Measurements from ENCODE around the gene MELTF. TPM values are rescaled to one million over a fixed set of nuclear protein-coding genes. Genes with fewer than 3 reads are reported as not detected.
A peak's percentile ranks its signal among the peaks of the same experiment; 100 is the strongest.

Gene MELTF
- total and polyA plus RNA-seq, 9 of the 15 experiments (the other 6 are each of a cell fraction or from before 2014, with no cell fraction given): 0.35 to 10.5 (median 4.5) TPM

DNA sequence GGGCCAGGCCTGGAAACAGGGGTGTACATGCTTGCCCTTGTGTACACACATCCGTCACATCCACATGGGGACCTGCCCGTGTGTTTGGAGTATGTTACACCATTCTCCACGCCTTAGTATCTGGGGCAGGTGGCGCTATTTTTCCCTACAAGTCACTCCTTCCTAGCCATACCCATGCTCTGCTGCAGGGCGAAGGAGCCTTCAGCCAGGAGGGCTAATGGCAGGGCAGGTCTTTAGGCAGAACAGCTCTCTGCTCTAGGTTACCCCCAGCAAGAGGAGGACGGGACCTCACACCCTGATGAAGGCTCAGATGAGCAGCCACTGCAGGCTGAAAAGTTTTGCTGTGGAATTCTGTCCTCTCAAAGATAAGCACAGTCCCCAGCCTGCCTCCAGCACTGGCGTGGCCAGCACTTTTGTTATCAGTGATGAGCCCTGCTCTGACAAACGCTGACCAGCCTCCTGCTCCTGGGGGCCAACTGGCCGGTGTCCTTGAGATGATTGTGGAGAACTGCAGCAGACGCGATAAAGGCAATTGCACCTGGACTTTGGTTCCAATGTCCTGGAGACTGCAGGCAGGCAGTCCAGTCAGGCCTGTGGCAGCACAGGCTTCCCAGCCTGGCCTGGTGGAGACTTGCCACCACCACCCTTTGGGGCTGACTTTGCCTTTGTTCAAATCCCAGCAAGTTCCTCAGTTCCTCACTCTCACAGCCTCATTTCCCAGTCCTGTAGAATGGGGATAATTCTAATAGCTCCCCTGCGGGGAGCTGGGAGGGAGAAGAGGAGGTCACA, 41.2 kb downstream of the MELTF start (continued):
- TF ChIP-seq CTCF (IDR thresholded peaks at IDR 0.05 in 2 of 3, conservative IDR thresholded peaks at IDR 0.05 in 1 of 3; ENCODE audit: insufficient read depth in 2 of 3, low read depth in 1 of 3, low read length in 3 of 3): peak; percentile 40 to 65 (median 54); a peak in 5 of 6 replicates
- peak; percentile 97 for TF ChIP-seq NFIC (IDR thresholded peaks at IDR 0.05)
- TF ChIP-seq DNMT1 (IDR thresholded peaks at IDR 0.05): no peak
- TF ChIP-seq GATA2 (CRISPR knock-in tag; IDR thresholded peaks at IDR 0.05): peak; percentile 99
- TF ChIP-seq YY1 (IDR thresholded peaks at IDR 0.05; ENCODE audit: borderline replicate concordance in 1 of 3, control insufficient read depth in 1 of 3, extremely low read depth in 1 of 3, insufficient read depth in 3 of 3, insufficient read length in 1 of 3, insufficient replicate concordance in 2 of 3, low read depth in 1 of 3, low read length in 2 of 3): peak in 2 of 3 experiments; percentile 2 to 55
- peak; percentile 68 for TF ChIP-seq CREB1 (IDR thresholded peaks at IDR 0.05)
- TF ChIP-seq CREB1 (CRISPR knock-in tag; IDR thresholded peaks at IDR 0.05): peak; percentile 69
- no peak for TF ChIP-seq POLR2G (IDR thresholded peaks at IDR 0.05; ENCODE audit: low read depth, low read length)
- no peak for TF ChIP-seq ZNF174 (CRISPR knock-in tag; IDR thresholded peaks at IDR 0.05)
- peak; percentile 93 for TF ChIP-seq SMARCA4 (IDR thresholded peaks at IDR 0.05)
- TF ChIP-seq CHD4 (IDR thresholded peaks at IDR 0.05; ENCODE audit: insufficient read depth, insufficient replicate concordance, low read depth, low read length, poor library complexity, severe bottlenecking): no peak
- TF ChIP-seq PHB2 (IDR thresholded peaks at IDR 0.05; ENCODE audit: low read depth): peak; percentile 88
- TF ChIP-seq CHD2 (IDR thresholded peaks at IDR 0.05; ENCODE audit: low read depth, low read length): no peak
- peak; percentile 50 for TF ChIP-seq SMARCB1 (IDR thresholded peaks at IDR 0.05; ENCODE audit: insufficient read length, low read depth)
- TF ChIP-seq KHSRP (IDR thresholded peaks at IDR 0.05): peak; percentile 28; the same call in 1 of the 2 replicates
- TF ChIP-seq ZZZ3 (IDR thresholded peaks at IDR 0.05): no peak
- no peak; the same call in 1 of the 2 replicates for TF ChIP-seq HOMEZ (CRISPR knock-in tag; IDR thresholded peaks at IDR 0.05)
- no peak for TF ChIP-seq ZBTB1 (CRISPR knock-in tag; IDR thresholded peaks at IDR 0.05; ENCODE audit: borderline replicate concordance, low read depth)
- no peak for TF ChIP-seq ZNF316 (IDR thresholded peaks at IDR 0.05)
- TF ChIP-seq FOXJ3 (CRISPR knock-in tag; IDR thresholded peaks at IDR 0.05): no peak
- TF ChIP-seq ZNF133 (CRISPR knock-in tag; IDR thresholded peaks at IDR 0.05): 0 out of 2 replicates have a peak, but pooled peaks have one; percentile 12
- TF ChIP-seq E2F3 (CRISPR knock-in tag; IDR thresholded peaks at IDR 0.05): peak; percentile 70; the same call in 1 of the 2 replicates
- no peak for TF ChIP-seq FUS (optimal IDR thresholded peaks at IDR 0.05; ENCODE audit: low read depth, low read length)
- TF ChIP-seq, protein P1, sequence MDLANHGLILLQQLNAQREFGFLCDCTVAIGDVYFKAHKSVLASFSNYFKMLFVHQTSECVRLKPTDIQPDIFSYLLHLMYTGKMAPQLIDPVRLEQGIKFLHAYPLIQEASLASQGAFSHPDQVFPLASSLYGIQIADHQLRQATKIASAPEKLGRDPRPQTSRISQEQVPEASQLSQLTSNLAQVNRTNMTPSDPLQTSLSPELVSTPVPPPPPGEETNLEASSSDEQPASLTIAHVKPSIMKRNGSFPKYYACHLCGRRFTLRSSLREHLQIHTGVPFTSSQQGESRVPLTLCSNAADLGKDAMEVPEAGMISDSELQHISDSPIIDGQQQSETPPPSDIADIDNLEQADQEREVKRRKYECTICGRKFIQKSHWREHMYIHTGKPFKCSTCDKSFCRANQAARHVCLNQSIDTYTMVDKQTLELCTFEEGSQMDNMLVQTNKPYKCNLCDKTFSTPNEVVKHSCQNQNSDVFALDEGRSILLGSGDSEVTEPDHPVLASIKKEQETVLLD (IDR thresholded peaks at IDR 0.05): peak; percentile 81
- no peak for TF ChIP-seq SRSF7 (optimal IDR thresholded peaks at IDR 0.05; ENCODE audit: low read depth, low read length)

Data from K562 (cell line).